ENCODE results near the gene B3GAT1. TPM values are rescaled to one million over a fixed set of nuclear protein-coding genes. Genes with fewer than 3 reads are reported as not detected.

B3GAT1 gene
- total RNA-seq, 4 donors from 2014 or later, result 0.13 to 0.66 (median 0.35) TPM

DNA sequence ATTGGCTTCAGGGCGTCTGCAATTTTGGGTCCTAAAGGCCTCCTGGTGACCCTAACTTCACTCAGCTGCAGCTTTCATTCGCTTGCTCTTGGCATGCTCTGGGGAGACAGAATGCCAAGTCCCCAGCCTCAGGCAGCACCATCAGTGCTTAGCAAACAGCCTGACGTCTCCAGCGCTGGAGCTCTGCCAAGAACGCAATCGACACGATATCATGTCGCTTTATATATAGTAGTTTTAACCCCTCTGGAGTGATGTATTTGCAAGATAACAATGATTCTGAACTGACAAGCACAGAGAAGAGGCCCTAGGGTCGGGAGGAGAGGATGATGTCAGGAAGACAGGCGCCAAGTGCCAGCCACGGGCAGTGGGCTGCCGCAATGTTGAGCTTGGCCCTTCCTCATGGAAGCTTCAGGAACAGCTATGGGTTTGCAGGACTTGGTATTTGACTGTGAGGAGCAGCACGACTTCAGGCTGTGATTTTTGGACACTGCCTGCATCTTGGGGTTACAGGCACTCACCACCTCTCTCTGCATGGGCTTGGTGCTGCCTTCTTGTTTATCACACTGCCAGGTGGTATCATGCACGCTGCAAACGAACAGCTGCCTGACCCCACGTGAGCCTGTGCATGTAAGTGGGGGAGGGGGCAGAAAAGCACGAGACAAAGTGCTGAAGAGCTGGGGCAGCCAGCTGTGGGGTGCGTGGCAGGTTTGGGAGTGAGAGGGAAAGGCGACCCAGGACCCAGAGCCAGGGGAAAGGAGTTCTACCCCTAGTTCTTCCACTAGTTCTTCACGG, 26.1 kb downstream of the B3GAT1 start:
- DNase-seq (ENCODE audit: extremely low spot score), result no peak
- no peak overlapping the region for H3K27ac ChIP-seq (replicated peaks in 1 of 4)

DNA sequence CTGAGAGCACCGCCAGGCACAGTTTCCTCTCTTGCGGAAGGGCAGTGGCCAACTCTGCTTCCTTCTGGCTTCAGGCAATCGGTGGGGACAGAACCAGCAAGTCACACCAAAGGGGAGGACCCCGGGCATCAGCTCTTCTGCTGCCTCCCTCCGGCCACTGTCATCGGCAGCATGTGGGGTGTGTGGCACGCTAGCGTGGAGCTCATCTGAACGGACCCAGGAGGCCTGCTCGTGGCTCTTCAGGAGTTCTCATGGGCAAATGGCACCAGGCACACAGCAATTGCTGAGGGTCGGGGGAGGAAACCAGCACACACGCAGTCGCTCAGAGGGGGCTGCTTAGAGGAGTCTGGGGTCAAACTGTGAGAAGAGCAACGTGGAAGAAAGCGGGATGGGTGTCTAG, 26.9 kb downstream of the B3GAT1 start:
- DNase-seq (ENCODE audit: extremely low spot score), result no peak
- peaks cover 0 to 72% (median 0%) of the 10 kb centered on the region in 4 donors for H3K27me3 ChIP-seq
- intact Hi-C loops (cut with DNase I), result no loop called here

More for the DNA sequence above, 26.1 kb downstream of the B3GAT1 start:
- Histone ChIP-seq H3K9me3 (no peaks in the 10 kb centered on the region), H3K27me3 (peaks cover 0 to 80% (median 0%) of the 10 kb centered on the region in 4 donors), H3K36me3 (no peaks in the 10 kb centered on the region), H3K4me3 (no peak overlapping the region), H3K4me1 (no peaks in the 10 kb centered on the region)
- intact Hi-C loops (cut with DNase I), result no loop called here
- 38% methylated on average over 19 of the region's 20 CpGs for WGBS
- no peak for TF ChIP-seq POLR2AphosphoS5 (IDR thresholded peaks at IDR 0.05)
- TF ChIP-seq EP300 (IDR thresholded peaks at IDR 0.05), result no peak
- TF ChIP-seq, protein P1, sequence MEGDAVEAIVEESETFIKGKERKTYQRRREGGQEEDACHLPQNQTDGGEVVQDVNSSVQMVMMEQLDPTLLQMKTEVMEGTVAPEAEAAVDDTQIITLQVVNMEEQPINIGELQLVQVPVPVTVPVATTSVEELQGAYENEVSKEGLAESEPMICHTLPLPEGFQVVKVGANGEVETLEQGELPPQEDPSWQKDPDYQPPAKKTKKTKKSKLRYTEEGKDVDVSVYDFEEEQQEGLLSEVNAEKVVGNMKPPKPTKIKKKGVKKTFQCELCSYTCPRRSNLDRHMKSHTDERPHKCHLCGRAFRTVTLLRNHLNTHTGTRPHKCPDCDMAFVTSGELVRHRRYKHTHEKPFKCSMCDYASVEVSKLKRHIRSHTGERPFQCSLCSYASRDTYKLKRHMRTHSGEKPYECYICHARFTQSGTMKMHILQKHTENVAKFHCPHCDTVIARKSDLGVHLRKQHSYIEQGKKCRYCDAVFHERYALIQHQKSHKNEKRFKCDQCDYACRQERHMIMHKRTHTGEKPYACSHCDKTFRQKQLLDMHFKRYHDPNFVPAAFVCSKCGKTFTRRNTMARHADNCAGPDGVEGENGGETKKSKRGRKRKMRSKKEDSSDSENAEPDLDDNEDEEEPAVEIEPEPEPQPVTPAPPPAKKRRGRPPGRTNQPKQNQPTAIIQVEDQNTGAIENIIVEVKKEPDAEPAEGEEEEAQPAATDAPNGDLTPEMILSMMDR (IDR thresholded peaks at IDR 0.05), result no peak
- no peak for TF ChIP-seq POLR2A (IDR thresholded peaks at IDR 0.05; ENCODE audit: low read depth)

DNA sequence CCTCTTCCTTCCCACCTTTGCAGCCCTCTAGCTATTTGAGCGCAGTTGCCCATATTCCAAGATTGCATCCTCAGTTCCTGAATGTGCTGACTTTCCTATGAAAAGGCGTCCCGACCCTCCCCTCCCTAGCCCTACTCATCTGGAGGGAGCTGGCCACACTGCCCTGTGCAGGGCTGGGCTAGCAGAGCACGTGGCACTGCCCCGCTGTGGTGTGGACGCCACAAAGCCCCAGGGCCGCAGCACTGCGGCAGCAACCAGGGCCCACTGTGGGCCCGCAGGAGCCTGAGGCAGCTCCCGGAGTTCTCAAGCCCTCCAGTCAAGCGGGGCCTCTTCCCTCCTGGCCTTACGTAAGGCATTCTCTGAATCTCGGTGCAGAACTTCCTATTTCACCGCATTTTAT, 27.6 kb downstream of the B3GAT1 start:
- H3K9me3 ChIP-seq, result no peaks in the 10 kb centered on the region
- no peak overlapping the region for H3K4me3 ChIP-seq
- no peaks in the 10 kb centered on the region for H3K4me1 ChIP-seq
- peaks cover 0 to 65% (median 0%) of the 10 kb centered on the region in 4 donors for H3K27me3 ChIP-seq
- intact Hi-C loops (cut with DNase I), result no loop called here
- TF ChIP-seq EP300 (IDR thresholded peaks at IDR 0.05) (no peak), POLR2AphosphoS5 (IDR thresholded peaks at IDR 0.05) (no peak), POLR2A (IDR thresholded peaks at IDR 0.05; ENCODE audit: low read depth) (no peak)
- TF ChIP-seq, protein P1 (IDR thresholded peaks at IDR 0.05), result no peak
- no peak overlapping the region for H3K27ac ChIP-seq (replicated peaks in 1 of 4)
- H3K36me3 ChIP-seq, result no peaks in the 10 kb centered on the region
- no peak for DNase-seq (ENCODE audit: extremely low spot score)
- WGBS, result 84% methylated on average over 9 of the region's 14 CpGs

More for the DNA sequence above, 26.9 kb downstream of the B3GAT1 start:
- no peak for TF ChIP-seq EP300 (IDR thresholded peaks at IDR 0.05)
- TF ChIP-seq POLR2AphosphoS5 (IDR thresholded peaks at IDR 0.05), result no peak
- TF ChIP-seq, protein P1 (IDR thresholded peaks at IDR 0.05), result no peak
- TF ChIP-seq POLR2A (IDR thresholded peaks at IDR 0.05; ENCODE audit: low read depth), result no peak
- no peaks in the 10 kb centered on the region for H3K9me3 ChIP-seq
- WGBS, result 86% methylated on average over 15 of the region's 15 CpGs
- H3K4me3 ChIP-seq, result no peak overlapping the region
- no peaks in the 10 kb centered on the region for H3K36me3 ChIP-seq
- H3K4me1 ChIP-seq, result no peaks in the 10 kb centered on the region
- H3K27ac ChIP-seq (replicated peaks in 1 of 4), result no peak overlapping the region

DNA sequence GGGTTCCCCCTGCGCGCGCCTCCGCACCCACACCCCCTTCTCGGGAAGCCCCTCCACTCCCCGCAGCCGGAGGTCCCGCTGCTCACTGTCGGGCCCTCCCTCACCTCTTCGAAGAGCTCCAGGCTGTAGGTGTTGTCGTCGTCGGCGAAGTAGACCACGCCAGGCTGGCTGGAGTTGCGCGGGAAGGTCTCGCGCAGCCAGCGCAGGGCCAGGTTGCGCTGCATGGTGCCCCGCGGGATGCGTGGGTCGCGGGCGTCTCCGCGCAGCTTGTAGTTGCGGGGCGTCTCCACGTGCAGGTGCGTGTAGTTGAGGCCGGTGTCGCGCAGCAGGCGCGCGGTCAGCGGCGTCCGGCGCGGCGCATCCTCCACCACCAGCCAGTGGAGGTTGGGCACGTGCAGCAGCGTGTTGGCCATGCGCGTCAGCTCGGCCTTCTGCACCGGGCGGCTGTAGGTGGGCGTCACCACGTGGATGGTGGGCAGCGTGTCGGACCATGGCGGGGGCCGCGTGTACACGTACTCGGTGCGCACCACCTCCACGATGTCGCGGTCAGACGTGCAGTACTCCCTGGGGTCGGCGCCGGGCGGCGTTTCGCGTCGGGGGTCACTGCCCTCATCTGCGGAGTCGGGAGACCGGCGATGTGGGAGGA, 28.3 kb downstream of the B3GAT1 start:
- TF ChIP-seq EP300 (IDR thresholded peaks at IDR 0.05) (no peak), POLR2AphosphoS5 (IDR thresholded peaks at IDR 0.05) (no peak), POLR2A (IDR thresholded peaks at IDR 0.05; ENCODE audit: low read depth) (no peak)
- TF ChIP-seq, protein P1 (IDR thresholded peaks at IDR 0.05), result no peak
- WGBS, result 89% methylated on average over 58 of the region's 78 CpGs
- intact Hi-C loops (cut with DNase I), result no loop called here
- H3K4me1 ChIP-seq, result no peaks in the 10 kb centered on the region
- no peaks in the 10 kb centered on the region for H3K36me3 ChIP-seq
- DNase-seq (ENCODE audit: extremely low spot score), result no peak
- H3K4me3 ChIP-seq, result no peak overlapping the region
- no peak overlapping the region for H3K27ac ChIP-seq (replicated peaks in 1 of 4)
- H3K27me3 ChIP-seq, result peaks cover 0 to 57% (median 0%) of the 10 kb centered on the region in 4 donors
- H3K9me3 ChIP-seq, result no peaks in the 10 kb centered on the region
